Measurements from ENCODE around the gene CRYBA4.

The CRYBA4 gene

DNA sequence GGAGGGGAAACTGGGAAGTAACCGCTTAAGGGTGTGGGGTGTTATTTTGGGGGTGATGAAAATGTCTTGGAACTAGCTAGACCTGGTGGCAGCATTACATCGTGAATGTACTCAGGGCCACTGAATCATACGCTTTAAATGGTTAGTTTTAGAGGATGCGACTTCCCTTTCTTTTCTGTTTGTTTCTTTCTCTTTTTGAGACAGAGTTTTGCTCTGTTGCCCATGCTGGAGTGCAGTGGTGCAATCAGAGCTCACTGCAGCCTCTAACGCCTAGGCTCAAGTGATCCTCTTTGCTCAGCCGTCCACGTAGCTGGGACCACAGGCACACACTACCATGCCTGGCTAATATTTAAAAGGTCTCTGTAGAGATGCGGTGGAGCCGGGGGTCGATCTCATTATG is 30.1 kb downstream of the CRYBA4 start:
- Histone ChIP-seq H3K4me3 (ENCODE audit: low read depth in 1 of 2, low read length in 2 of 2) (no peak overlapping the region), H3K36me3 (ENCODE audit: control insufficient read depth in 1 of 2, insufficient read depth in 2 of 2, low read length in 2 of 2) (no peaks in the 10 kb centered on the region), H3K27me3 (ENCODE audit: low read depth, low read length) (peaks cover 8% of the 10 kb centered on the region), H3K27ac (ENCODE audit: low read length) (no peak overlapping the region), H3K9me3 (ENCODE audit: control insufficient read depth in 1 of 2, low read length in 2 of 2) (no peaks in the 10 kb centered on the region), H3K4me1 (ENCODE audit: control insufficient read depth in 1 of 2, insufficient read depth in 2 of 2, low read length in 2 of 2) (peaks cover 0 to 10% of the 10 kb centered on the region in 2 donors)

DNA sequence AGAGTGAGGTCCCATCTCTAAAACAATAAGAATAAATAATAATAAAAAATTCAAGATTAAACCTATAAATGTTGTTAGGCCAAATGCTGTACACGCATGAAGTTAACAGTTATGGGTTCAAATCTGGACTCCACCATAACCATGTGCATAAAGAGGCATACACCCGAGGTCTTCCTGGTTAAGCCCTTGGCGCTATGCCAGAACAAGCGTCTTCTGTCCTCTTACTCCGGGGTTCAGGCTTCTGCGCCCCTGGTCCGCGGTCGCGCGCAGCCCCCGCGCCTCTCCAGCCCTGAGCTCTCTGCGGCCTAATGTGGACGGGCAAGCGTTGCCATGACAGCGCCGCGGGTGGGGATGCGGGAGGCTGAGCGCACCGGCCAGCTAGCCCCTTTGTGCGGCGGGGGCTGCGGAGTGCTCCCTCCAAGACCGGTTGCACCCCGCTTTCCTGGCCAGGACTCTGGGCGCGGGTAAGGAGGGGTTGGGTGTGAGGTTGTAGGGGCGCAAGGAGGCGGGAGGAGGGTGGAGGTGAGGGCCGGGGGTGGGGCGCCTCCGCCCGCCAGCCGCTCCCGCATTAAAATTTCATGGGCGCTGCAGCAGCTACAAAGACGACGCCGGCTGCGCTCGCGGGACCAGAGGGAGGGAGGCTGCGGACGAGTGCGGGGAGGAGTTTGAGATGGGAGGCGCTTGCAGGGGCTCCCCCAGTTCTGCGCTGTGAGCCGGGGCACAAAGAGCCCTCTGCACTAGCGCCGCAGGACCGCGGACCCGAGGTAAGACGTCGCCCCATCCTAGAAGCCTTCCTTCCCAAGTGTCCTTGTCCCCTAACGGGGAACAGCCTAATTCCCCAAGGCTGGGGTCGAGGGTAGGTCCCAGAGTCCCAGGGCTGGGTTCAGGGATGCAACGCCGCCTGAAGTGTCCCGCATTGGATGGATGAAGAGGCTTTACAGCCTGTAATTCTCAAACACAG is 35.4 kb downstream of the CRYBA4 start, which contains the start of gene MIAT:
Gene MIAT (plus strand): TSS at position 698 of the 961 bp plus-strand sequence.
- Histone ChIP-seq H3K27ac (ENCODE audit: low read length) (no peak within 1 kb of the TSS), H3K36me3 (ENCODE audit: control insufficient read depth in 1 of 2, insufficient read depth in 2 of 2, low read length in 2 of 2) (no peaks in the 10 kb centered on the region), H3K4me1 (ENCODE audit: control insufficient read depth in 1 of 2, insufficient read depth in 2 of 2, low read length in 2 of 2) (peaks cover 3 to 20% of the 10 kb centered on the region in 2 donors), H3K9me3 (ENCODE audit: control insufficient read depth in 1 of 2, low read length in 2 of 2) (no peaks in the 10 kb centered on the region), H3K27me3 (ENCODE audit: low read depth, low read length) (peaks cover 28% of the 10 kb centered on the region), H3K4me3 (ENCODE audit: low read depth in 1 of 2, low read length in 2 of 2) (peak within 1 kb of the TSS; percentile 37 to 55)

DNA sequence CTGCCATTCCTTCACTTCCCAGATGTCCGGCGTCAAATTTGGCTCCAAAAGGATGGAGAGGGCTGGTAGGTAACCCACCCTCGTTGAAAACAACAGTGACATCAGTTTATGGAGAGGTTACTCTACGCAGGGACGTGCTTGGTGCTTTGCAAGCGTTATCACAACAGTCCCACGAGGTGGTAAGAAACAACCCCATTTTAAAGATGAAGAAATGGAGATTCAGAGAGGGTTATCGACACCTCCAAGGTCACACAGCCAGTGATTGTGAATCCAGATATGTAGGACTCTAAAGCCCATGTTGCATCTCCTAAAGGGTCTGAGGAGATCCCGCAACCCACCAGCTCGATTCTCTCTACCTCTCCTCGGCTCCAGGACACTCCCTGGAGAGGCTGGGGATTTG is 36.4 kb downstream of the CRYBA4 start:
- Histone ChIP-seq H3K9me3 (ENCODE audit: control insufficient read depth in 1 of 2, low read length in 2 of 2) (no peaks in the 10 kb centered on the region), H3K4me1 (ENCODE audit: control insufficient read depth in 1 of 2, insufficient read depth in 2 of 2, low read length in 2 of 2) (peaks cover 3 to 20% of the 10 kb centered on the region in 2 donors), H3K4me3 (ENCODE audit: low read depth in 1 of 2, low read length in 2 of 2) (peak overlapping the region; percentile 37 to 45), H3K27me3 (ENCODE audit: low read depth, low read length) (peaks cover 22% of the 10 kb centered on the region), H3K27ac (ENCODE audit: low read length) (no peak overlapping the region), H3K36me3 (ENCODE audit: control insufficient read depth in 1 of 2, insufficient read depth in 2 of 2, low read length in 2 of 2) (no peaks in the 10 kb centered on the region)

DNA sequence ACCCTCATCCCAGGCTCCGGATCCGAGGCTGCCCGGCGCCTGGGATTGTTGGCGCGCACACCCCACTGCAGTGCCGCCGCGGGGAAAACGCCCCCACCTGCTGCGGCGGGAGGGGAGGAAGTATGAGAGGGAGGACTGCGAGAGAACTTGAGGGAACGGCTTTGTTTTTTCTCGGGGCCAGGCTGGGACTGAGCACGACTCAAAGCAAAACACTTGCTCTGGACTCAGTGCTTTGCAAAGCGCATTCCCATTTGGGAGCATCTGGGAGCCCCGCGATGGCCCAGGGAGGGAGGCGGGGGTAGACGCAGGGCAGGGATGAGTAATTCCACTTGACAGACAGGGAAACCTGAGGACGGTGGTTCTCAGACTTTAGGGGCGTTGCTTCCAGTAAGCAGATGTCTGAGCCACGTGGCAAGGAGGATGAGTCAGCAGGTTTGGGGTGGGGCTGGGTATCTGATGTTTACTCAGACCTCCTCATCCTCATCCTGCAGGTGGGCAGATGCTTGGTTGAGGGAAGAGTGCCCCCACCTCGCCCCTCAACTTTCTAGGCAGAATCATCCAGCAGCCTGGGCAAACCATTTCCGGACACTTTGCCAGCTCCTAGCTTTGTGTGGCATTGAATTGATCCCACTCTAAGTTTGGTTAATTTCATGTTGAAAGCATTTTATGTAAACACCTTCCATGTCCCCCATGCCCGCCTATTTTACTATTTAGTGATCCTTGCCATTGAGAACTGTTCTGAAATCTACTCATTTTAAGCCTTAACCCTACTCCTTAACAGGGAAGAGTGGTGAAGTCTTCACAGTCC is 37.1 kb downstream of the CRYBA4 start:
- H3K4me1 ChIP-seq (ENCODE audit: control insufficient read depth in 1 of 2, insufficient read depth in 2 of 2, low read length in 2 of 2), result peaks cover 3 to 20% of the 10 kb centered on the region in 2 donors
- H3K9me3 ChIP-seq (ENCODE audit: control insufficient read depth in 1 of 2, low read length in 2 of 2), result no peaks in the 10 kb centered on the region
- H3K27ac ChIP-seq (ENCODE audit: low read length), result no peak overlapping the region
- peaks cover 20% of the 10 kb centered on the region for H3K27me3 ChIP-seq (ENCODE audit: low read depth, low read length)
- H3K4me3 ChIP-seq (ENCODE audit: low read depth in 1 of 2, low read length in 2 of 2), result peak overlapping the region; percentile 37 to 45
- no peaks in the 10 kb centered on the region for H3K36me3 ChIP-seq (ENCODE audit: control insufficient read depth in 1 of 2, insufficient read depth in 2 of 2, low read length in 2 of 2)

DNA sequence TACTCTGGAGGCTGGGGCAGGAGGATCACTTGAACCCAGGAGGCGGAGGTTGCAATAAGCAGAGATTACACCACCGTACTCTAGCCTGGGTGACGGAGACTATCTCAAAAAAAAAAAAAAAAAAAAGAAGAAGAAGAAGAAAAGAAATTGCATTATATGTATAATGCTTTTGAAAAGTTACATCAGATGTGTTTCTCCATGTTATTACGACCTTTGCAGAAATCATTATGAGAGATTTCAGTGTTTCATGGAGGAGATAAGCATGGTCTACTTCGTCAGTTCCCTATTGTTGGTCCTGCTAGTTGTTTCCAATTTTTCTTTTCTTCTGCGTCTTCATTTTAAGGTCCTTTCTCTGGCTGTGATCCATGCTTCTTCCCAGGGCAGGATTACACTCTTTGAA is 38.6 kb downstream of the CRYBA4 start:
- H3K27ac ChIP-seq (ENCODE audit: low read length), result no peak overlapping the region
- peaks cover 20% of the 10 kb centered on the region for H3K27me3 ChIP-seq (ENCODE audit: low read depth, low read length)
- no peak overlapping the region for H3K4me3 ChIP-seq (ENCODE audit: low read depth in 1 of 2, low read length in 2 of 2)
- no peaks in the 10 kb centered on the region for H3K36me3 ChIP-seq (ENCODE audit: control insufficient read depth in 1 of 2, insufficient read depth in 2 of 2, low read length in 2 of 2)
- H3K9me3 ChIP-seq (ENCODE audit: control insufficient read depth in 1 of 2, low read length in 2 of 2), result no peaks in the 10 kb centered on the region
- H3K4me1 ChIP-seq (ENCODE audit: control insufficient read depth in 1 of 2, insufficient read depth in 2 of 2, low read length in 2 of 2), result peaks cover 3 to 20% of the 10 kb centered on the region in 2 donors

DNA sequence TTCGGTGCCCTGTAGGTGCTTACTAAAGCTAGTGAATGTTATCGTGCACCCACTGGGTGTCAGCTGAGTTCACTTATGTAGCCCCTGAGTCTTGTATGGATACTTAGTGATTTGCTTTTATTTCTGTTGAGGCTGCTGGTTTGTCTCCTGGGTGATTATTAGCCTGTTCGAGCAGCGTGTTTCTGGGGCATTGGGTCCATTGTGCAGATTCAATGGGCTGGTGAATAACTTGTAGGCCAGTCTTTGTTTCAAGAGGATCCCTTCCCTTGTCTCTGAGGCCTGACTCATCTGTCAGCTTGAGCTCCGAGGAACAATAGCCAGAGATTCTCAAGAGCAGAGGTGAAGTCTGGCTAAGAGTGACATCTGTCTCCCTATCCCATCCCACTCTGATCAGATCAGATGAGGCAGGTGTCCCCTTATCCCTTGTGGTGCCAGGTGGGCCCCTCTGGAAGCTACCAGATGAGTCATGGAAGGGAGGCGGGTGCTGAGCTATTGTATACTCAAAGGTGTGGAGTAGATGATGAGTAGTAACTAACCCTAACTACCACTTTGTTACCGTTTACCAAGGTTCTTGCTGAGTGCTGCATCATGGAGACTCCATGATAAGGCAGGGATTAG is 39.3 kb downstream of the CRYBA4 start:
- Histone ChIP-seq H3K4me1 (ENCODE audit: control insufficient read depth in 1 of 2, insufficient read depth in 2 of 2, low read length in 2 of 2) (peaks cover 3 to 20% of the 10 kb centered on the region in 2 donors), H3K36me3 (ENCODE audit: control insufficient read depth in 1 of 2, insufficient read depth in 2 of 2, low read length in 2 of 2) (no peaks in the 10 kb centered on the region), H3K9me3 (ENCODE audit: control insufficient read depth in 1 of 2, low read length in 2 of 2) (no peaks in the 10 kb centered on the region), H3K27ac (ENCODE audit: low read length) (no peak overlapping the region), H3K27me3 (ENCODE audit: low read depth, low read length) (peaks cover 20% of the 10 kb centered on the region), H3K4me3 (ENCODE audit: low read depth in 1 of 2, low read length in 2 of 2) (no peak overlapping the region)

DNA sequence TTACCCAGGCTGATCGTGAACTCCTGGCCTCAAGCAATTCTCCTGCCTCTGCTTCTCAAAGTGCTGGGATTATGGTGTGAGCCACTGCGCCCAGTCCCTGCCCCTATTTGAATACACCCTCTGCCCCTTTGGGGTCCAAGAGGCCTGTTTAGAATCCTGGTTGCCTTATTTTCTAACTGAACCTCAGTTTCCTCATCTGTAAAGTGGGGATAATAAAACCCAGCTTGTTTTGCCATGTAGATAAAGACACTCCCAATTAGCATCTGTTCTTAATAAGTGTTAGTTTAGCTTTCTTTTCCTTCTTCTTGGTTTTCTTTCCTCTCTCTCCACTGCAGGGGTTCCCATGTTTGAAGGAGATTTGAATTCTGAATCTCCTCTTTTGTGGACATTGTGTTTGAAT is 40.4 kb downstream of the CRYBA4 start:
- H3K27ac ChIP-seq (ENCODE audit: low read length), result no peak overlapping the region
- no peaks in the 10 kb centered on the region for H3K9me3 ChIP-seq (ENCODE audit: control insufficient read depth in 1 of 2, low read length in 2 of 2)
- H3K27me3 ChIP-seq (ENCODE audit: low read depth, low read length), result peaks cover 20% of the 10 kb centered on the region
- no peaks in the 10 kb centered on the region for H3K36me3 ChIP-seq (ENCODE audit: control insufficient read depth in 1 of 2, insufficient read depth in 2 of 2, low read length in 2 of 2)
- no peak overlapping the region for H3K4me3 ChIP-seq (ENCODE audit: low read depth in 1 of 2, low read length in 2 of 2)
- peaks cover 3 to 17% of the 10 kb centered on the region in 2 donors for H3K4me1 ChIP-seq (ENCODE audit: control insufficient read depth in 1 of 2, insufficient read depth in 2 of 2, low read length in 2 of 2)

DNA sequence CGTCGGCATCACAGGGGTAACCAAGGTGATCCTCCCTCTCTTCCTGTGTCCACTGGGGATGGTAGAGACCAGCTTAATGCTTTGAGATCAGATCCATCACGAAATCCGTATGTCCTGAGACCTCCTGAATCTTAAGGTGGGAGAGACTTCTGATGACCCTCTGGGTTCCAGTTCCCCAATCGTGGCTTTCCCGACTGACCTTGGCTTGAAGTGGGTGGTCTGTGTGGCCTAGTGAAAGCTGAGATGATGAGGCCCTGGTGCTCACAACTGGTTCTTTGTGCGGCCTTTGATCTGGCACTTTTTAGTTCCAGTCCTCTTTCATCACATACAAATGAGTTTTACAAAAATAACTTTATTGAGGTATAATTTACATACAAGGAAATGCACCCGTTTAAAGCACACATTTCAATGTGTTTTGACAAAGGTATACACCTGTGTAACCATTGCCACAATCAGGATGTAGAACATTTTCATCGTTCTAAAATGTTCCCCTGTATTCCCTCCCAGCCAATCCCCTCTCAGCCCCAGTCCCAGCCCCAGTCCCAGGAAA is 41.7 kb downstream of the CRYBA4 start:
- Histone ChIP-seq H3K27ac (ENCODE audit: low read length) (no peak overlapping the region), H3K9me3 (ENCODE audit: control insufficient read depth in 1 of 2, low read length in 2 of 2) (no peaks in the 10 kb centered on the region), H3K4me1 (ENCODE audit: control insufficient read depth in 1 of 2, insufficient read depth in 2 of 2, low read length in 2 of 2) (peaks cover 3 to 4% of the 10 kb centered on the region in 2 donors), H3K36me3 (ENCODE audit: control insufficient read depth in 1 of 2, insufficient read depth in 2 of 2, low read length in 2 of 2) (no peaks in the 10 kb centered on the region), H3K27me3 (ENCODE audit: low read depth, low read length) (peaks cover 8% of the 10 kb centered on the region), H3K4me3 (ENCODE audit: low read depth in 1 of 2, low read length in 2 of 2) (no peak overlapping the region)

DNA sequence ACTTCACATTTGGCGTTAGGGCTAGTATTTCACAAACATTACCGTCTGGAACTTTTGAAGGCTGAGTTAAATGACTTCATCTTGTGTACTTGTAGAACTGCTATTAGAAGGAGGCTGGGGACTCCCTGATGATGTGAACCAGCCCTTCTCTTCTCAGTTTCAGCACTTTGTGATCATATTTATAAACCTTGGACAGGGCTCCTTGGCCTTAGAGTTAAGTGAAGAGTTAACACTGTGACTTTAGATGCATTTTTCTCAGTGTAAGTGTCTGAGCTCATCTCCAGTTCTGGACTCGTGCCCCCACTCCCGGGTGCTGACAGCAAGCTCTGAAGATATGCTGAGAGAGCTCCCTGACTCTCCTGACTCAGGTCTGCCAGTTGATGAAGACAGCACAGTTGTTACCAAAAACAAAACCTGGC is 44.1 kb downstream of the CRYBA4 start:
- Histone ChIP-seq H3K27ac (ENCODE audit: low read length) (no peak overlapping the region), H3K4me3 (ENCODE audit: low read depth in 1 of 2, low read length in 2 of 2) (no peak overlapping the region), H3K9me3 (ENCODE audit: control insufficient read depth in 1 of 2, low read length in 2 of 2) (no peaks in the 10 kb centered on the region), H3K36me3 (ENCODE audit: control insufficient read depth in 1 of 2, insufficient read depth in 2 of 2, low read length in 2 of 2) (no peaks in the 10 kb centered on the region), H3K27me3 (ENCODE audit: low read depth, low read length) (no peaks in the 10 kb centered on the region), H3K4me1 (ENCODE audit: control insufficient read depth in 1 of 2, insufficient read depth in 2 of 2, low read length in 2 of 2) (no peaks in the 10 kb centered on the region)

DNA sequence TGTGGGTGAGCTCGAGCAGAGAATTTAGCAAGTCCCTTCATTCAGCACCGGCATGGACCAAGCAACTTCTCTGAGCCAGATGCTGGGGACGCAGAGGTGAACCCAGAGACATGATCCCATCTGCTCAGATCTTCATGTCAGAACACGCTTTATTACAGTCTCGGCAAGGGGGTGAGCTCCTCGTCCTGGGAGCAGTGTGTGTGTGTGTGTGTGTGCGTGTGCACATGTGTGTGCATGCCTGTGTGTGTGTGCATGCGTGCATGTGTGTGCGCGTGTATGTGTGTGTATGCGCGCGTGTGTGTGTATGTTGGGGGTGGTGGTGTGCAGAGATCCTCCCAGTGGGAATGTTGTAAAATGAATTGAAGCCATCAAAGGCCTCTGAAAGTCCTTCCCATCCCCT is 45.4 kb downstream of the CRYBA4 start:
- no peak overlapping the region for H3K27ac ChIP-seq (ENCODE audit: low read length)
- H3K36me3 ChIP-seq (ENCODE audit: control insufficient read depth in 1 of 2, insufficient read depth in 2 of 2, low read length in 2 of 2), result no peaks in the 10 kb centered on the region
- no peaks in the 10 kb centered on the region for H3K27me3 ChIP-seq (ENCODE audit: low read depth, low read length)
- no peak overlapping the region for H3K4me3 ChIP-seq (ENCODE audit: low read depth in 1 of 2, low read length in 2 of 2)
- H3K4me1 ChIP-seq (ENCODE audit: control insufficient read depth in 1 of 2, insufficient read depth in 2 of 2, low read length in 2 of 2), result peaks cover 0 to 6% of the 10 kb centered on the region in 2 donors
- H3K9me3 ChIP-seq (ENCODE audit: control insufficient read depth in 1 of 2, low read length in 2 of 2), result no peaks in the 10 kb centered on the region
